Putamen (tissue), 1 donor: Measurements from ENCODE around the gene PCDH15.

ENCODE experiments used
- DNase-seq: peaks from one replicate; pipeline ENCODE4 v3.0.0-alpha.2; 2016; ENCODE audit warnings: low spot score

The PCDH15 gene

GRCh38 chr10:54800741-54801421 lies at the start of gene PCDH15:
TSS of gene PCDH15 (minus strand) at chr10:54801231. CDS start at chr10:54664262, 136,969 bp downstream.
- peak; percentile 61 for DNase-seq

GRCh38 chr10:54843932-54844331 lies 42.9 kb upstream of the PCDH15 start:
- no peak for DNase-seq

GRCh38 chr10:54843085-54843646 lies 42.1 kb upstream of the PCDH15 start:
- no peak for DNase-seq

- DNase-seq, result no peak
These were observed 36.4 kb upstream of the PCDH15 start for GRCh38 chr10:54837479-54837878.

GRCh38 chr10:54833029-54833428 lies 32.0 kb upstream of the PCDH15 start:
- DNase-seq, result no peak

GRCh38 chr10:54826994-54827560 lies 26.0 kb upstream of the PCDH15 start:
- no peak for DNase-seq

GRCh38 chr10:54815583-54815982 lies 14.6 kb upstream of the PCDH15 start:
- no peak for DNase-seq

GRCh38 chr10:54808186-54808935 lies 7.3 kb upstream of the PCDH15 start:
- peak; percentile 20 for DNase-seq

- DNase-seq, result no peak
These were observed 1.5 kb downstream of the PCDH15 start for GRCh38 chr10:54799506-54799905.

GRCh38 chr10:54797636-54798321 lies 3.3 kb downstream of the PCDH15 start:
- DNase-seq, result no peak

GRCh38 chr10:54796881-54797280 lies 4.2 kb downstream of the PCDH15 start:
- DNase-seq, result no peak

- no peak for DNase-seq
These were observed 24.4 kb downstream of the PCDH15 start for GRCh38 chr10:54776622-54777021.

GRCh38 chr10:54772468-54773122 lies 28.4 kb downstream of the PCDH15 start:
- no peak for DNase-seq

- DNase-seq, result no peak
These were observed 32.0 kb downstream of the PCDH15 start for GRCh38 chr10:54769051-54769450.

- DNase-seq, result no peak
These were observed 42.2 kb downstream of the PCDH15 start for GRCh38 chr10:54758791-54759190.

- no peak for DNase-seq
These were observed 51.4 kb downstream of the PCDH15 start for GRCh38 chr10:54749623-54750022.

GRCh38 chr10:54745436-54745835 lies 55.6 kb downstream of the PCDH15 start:
- DNase-seq, result no peak

GRCh38 chr10:54742416-54742815 lies 58.6 kb downstream of the PCDH15 start:
- DNase-seq, result no peak

GRCh38 chr10:54728511-54728910 lies 72.5 kb downstream of the PCDH15 start:
- DNase-seq, result no peak

GRCh38 chr10:54722075-54722474 lies 79.0 kb downstream of the PCDH15 start:
- no peak for DNase-seq

- no peak for DNase-seq
These were observed 90.1 kb downstream of the PCDH15 start for GRCh38 chr10:54710918-54711317.

GRCh38 chr10:54708591-54708990 lies 92.4 kb downstream of the PCDH15 start:
- no peak for DNase-seq
